ENCODE data around the gene GATB.

- TF ChIP-seq CTCF (conservative IDR thresholded peaks at IDR 0.05), result no peak
- no peak for TF ChIP-seq ZFX (IDR thresholded peaks at IDR 0.05)
These were observed 11.5 kb upstream of the GATB start for GRCh38 chr4:151772274-151772673.

All from C4-2B (cell line).